ENCODE results near the gene WNT7B. TPM values are rescaled to one million over a fixed set of nuclear protein-coding genes. Genes with fewer than 3 reads are reported as not detected.

The WNT7B gene
- total and polyA plus RNA-seq, 2 experiments from 2014 or later: 0.10 TPM; not detected in 1

DNA sequence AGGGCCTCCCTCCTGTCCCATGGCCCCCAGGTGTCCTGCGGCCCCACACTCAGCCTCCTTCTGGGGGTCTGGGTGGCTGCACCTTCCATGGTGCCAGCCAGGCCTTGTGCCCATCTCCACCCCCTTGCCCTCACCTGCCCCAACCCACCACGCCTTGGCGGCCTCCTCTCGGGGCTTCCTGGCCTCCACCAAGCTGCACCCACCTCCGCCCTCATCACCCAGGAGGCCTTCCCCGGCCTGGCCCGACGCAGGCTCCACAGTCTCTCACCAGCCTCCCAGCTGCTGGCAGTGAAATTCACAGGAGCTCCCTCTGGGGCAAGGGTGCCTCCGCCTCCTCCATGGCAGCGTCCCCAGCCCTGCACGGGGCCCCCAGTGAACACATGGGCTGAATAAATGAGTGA is 35.9 kb upstream of the WNT7B start:
- Histone ChIP-seq H4K20me1 (replicated peaks; ENCODE audit: insufficient read depth) (no peaks in the 10 kb centered on the region), H3K79me2 (replicated peaks; ENCODE audit: insufficient read depth) (no peaks in the 10 kb centered on the region), H2AFZ (peak overlapping the region; percentile 94; the same call in 1 of the 2 replicates), H3K4me1 (ENCODE audit: insufficient read depth) (peaks cover 3% of the 10 kb centered on the region; the same call in 1 of the 2 replicates), H3K27me3 (ENCODE audit: insufficient read depth) (no peaks in the 10 kb centered on the region), H3F3A (replicated peaks; ENCODE audit: low read depth) (no peaks in the 10 kb centered on the region), H3K27ac (ENCODE audit: low read depth) (no peak overlapping the region), H3K36me3 (ENCODE audit: insufficient read depth) (no peaks in the 10 kb centered on the region), H3K4me2 (peak overlapping the region; percentile 89; the same call in 1 of the 2 replicates), H3K4me3 (peak overlapping the region; percentile 77), H3K9me2 (ENCODE audit: insufficient read depth) (no peaks in the 10 kb centered on the region)
- H3K4me1 Mint-ChIP-seq: peaks cover 9% of the 10 kb centered on the region
- no peaks in the 10 kb centered on the region for H3K36me3 Mint-ChIP-seq (ENCODE audit: low read depth)
- ATAC-seq (no peak), DNase-seq (ENCODE audit: low spot score) (no peak)
- H3K9me3 Mint-ChIP-seq: no peaks in the 10 kb centered on the region
- no peak overlapping the region for H3K27ac Mint-ChIP-seq
- peaks cover 10% of the 10 kb centered on the region for H3K27me3 Mint-ChIP-seq (ENCODE audit: insufficient read depth, low read depth, poor library complexity)
- TF ChIP-seq EZH2phosphoT487 (IDR thresholded peaks at IDR 0.05; ENCODE audit: unreplicated experiment) (no peak), ETS1 (IDR thresholded peaks at IDR 0.05) (no peak), ZNF114 (CRISPR knock-in tag; IDR thresholded peaks at IDR 0.05) (no peak), EZH2 (IDR thresholded peaks at IDR 0.05; ENCODE audit: low read depth, unreplicated experiment) (no peak), NANOG (IDR thresholded peaks at IDR 0.05; ENCODE audit: borderline replicate concordance) (no peak), CTCF (conservative IDR thresholded peaks at IDR 0.05; ENCODE audit: low read depth in 2 of 2) (no peak), ZNF331 (CRISPR knock-in tag; IDR thresholded peaks at IDR 0.05; ENCODE audit: low read depth) (no peak), CREB1 (CRISPR knock-in tag; IDR thresholded peaks at IDR 0.05; ENCODE audit: low read depth) (no peak)
- TF ChIP-seq, protein P1, sequence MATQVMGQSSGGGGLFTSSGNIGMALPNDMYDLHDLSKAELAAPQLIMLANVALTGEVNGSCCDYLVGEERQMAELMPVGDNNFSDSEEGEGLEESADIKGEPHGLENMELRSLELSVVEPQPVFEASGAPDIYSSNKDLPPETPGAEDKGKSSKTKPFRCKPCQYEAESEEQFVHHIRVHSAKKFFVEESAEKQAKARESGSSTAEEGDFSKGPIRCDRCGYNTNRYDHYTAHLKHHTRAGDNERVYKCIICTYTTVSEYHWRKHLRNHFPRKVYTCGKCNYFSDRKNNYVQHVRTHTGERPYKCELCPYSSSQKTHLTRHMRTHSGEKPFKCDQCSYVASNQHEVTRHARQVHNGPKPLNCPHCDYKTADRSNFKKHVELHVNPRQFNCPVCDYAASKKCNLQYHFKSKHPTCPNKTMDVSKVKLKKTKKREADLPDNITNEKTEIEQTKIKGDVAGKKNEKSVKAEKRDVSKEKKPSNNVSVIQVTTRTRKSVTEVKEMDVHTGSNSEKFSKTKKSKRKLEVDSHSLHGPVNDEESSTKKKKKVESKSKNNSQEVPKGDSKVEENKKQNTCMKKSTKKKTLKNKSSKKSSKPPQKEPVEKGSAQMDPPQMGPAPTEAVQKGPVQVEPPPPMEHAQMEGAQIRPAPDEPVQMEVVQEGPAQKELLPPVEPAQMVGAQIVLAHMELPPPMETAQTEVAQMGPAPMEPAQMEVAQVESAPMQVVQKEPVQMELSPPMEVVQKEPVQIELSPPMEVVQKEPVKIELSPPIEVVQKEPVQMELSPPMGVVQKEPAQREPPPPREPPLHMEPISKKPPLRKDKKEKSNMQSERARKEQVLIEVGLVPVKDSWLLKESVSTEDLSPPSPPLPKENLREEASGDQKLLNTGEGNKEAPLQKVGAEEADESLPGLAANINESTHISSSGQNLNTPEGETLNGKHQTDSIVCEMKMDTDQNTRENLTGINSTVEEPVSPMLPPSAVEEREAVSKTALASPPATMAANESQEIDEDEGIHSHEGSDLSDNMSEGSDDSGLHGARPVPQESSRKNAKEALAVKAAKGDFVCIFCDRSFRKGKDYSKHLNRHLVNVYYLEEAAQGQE (IDR thresholded peaks at IDR 0.05; ENCODE audit: unreplicated experiment): no peak
- peak overlapping the region; percentile 87 for H3K4me3 Mint-ChIP-seq

Measured in GM23338 (cell line).